ENCODE data around the gene RNU5B-1. TPM values are rescaled to one million over a fixed set of nuclear protein-coding genes. Genes with fewer than 3 reads are reported as not detected.

RNU5B-1 gene
- polyA plus RNA-seq, 2 of the 4 experiments (the other 2 are of a cell fraction), result not detected

DNA sequence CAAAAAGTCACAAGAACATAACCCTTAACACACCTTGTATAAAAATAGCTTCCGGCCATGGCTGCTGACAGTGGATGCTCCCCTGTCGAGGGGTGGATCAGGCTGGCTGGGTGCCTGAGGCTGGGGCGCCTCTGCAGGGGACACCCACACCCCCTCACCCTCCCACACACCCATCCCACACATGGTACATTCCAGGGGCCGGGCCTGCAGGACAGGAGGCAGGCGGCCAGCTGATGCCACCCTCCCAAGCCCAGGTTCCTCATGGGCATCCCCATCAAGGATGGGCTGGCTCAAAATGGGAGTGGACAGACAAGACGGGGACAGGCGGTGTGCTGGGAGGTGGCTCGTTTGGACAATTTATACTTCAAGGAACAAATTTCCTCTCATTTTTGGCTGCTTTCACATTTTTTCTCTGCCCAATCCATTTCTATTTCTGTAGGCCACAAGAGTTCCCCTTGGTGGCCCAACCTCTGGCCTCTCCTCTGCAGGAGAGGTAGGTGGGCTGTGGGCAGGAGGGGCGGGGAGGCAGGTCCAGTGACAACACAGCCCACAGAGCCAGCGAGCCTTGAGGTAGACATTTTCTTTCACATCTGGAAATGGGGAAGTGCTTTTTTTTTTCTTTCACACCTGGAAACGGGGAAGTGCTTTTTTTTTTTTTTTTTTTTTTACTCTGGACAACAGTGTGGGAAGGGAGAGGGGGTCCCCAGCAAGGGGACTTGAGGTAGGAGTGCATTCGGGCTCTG is 23.3 kb downstream of the RNU5B-1 start:
- no peak for FAIRE-seq

DNA sequence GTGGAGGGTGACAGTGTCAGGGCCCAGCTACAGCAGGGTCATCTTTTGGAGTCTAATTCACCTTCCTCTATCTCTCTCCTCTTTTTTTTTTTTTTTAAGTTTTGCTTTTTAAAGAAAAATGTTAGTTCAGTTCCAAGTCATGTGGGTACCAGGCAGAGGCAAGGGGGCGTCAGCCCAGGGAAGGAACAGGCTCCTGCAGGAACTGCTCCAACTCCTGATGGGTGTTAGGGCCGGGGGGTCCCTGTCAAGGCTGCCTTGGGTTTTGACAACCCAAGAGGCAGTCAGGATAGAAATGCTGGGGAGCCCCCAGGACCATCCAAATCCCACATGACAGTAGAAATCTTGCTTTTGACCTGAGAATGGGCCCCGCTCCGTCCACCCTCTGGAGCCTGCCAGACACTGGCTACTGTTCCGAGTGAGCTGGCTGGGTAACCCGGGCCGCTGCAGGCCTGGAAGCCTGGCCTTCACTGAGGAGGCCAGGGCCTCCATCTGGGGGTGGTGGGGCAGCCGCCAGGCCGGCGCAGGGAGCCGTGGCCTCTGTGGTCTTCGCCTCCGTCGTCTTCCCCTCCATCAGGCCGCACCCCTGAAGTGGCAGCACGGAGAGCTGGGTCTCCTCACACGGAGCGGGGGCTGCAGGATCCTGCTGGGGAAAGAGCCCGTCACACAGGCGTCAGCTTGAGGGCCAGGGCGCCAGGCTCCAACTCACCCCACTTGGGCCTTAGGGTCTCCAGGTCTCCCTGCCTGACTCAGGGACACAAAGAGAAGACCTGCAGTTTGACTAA is 24.2 kb downstream of the RNU5B-1 start:
- FAIRE-seq, result no peak
- ChIA-PET CTCF (interaction anchor here (0.8 to 7.5 kb wide), 5 partner anchors 9 to 72 kb away, joined by 3 to 75 read pairs (median 4); no protein-coding TSS in a partner anchor), POLR2A (interaction anchor here (1.0 kb wide), 1 partner anchor 45 kb away, joined by 3 read pairs; no protein-coding TSS in a partner anchor)
- TF ChIP-seq NFE2L2 (conservative IDR thresholded peaks at IDR 0.05; ENCODE audit: low read length) (no peak), MAZ (IDR thresholded peaks at IDR 0.05; ENCODE audit: borderline replicate concordance, low read depth, low read length) (no peak), RAD21 (conservative IDR thresholded peaks at IDR 0.05 in 1 of 2, IDR thresholded peaks at IDR 0.05 in 1 of 2) (no peak), CHD4 (IDR thresholded peaks at IDR 0.05; ENCODE audit: borderline replicate concordance) (no peak), ZC3H11A (IDR thresholded peaks at IDR 0.05) (no peak), BHLHE40 (IDR thresholded peaks at IDR 0.05; ENCODE audit: low read depth, low read length) (no peak), ZFP36 (IDR thresholded peaks at IDR 0.05; ENCODE audit: borderline replicate concordance, partially characterized antibody) (no peak), POLR2AphosphoS2 (conservative IDR thresholded peaks at IDR 0.05; ENCODE audit: low read length) (no peak), FOSB (CRISPR knock-in tag; IDR thresholded peaks at IDR 0.05) (no peak), ESRRA (IDR thresholded peaks at IDR 0.05; ENCODE audit: borderline replicate concordance, low read length) (no peak), EHMT2 (IDR thresholded peaks at IDR 0.05; ENCODE audit: low read depth) (no peak)
- TF ChIP-seq, protein P1, sequence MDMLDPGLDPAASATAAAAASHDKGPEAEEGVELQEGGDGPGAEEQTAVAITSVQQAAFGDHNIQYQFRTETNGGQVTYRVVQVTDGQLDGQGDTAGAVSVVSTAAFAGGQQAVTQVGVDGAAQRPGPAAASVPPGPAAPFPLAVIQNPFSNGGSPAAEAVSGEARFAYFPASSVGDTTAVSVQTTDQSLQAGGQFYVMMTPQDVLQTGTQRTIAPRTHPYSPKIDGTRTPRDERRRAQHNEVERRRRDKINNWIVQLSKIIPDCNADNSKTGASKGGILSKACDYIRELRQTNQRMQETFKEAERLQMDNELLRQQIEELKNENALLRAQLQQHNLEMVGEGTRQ (IDR thresholded peaks at IDR 0.05), result no peak
- TF ChIP-seq, protein P2, sequence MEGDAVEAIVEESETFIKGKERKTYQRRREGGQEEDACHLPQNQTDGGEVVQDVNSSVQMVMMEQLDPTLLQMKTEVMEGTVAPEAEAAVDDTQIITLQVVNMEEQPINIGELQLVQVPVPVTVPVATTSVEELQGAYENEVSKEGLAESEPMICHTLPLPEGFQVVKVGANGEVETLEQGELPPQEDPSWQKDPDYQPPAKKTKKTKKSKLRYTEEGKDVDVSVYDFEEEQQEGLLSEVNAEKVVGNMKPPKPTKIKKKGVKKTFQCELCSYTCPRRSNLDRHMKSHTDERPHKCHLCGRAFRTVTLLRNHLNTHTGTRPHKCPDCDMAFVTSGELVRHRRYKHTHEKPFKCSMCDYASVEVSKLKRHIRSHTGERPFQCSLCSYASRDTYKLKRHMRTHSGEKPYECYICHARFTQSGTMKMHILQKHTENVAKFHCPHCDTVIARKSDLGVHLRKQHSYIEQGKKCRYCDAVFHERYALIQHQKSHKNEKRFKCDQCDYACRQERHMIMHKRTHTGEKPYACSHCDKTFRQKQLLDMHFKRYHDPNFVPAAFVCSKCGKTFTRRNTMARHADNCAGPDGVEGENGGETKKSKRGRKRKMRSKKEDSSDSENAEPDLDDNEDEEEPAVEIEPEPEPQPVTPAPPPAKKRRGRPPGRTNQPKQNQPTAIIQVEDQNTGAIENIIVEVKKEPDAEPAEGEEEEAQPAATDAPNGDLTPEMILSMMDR (IDR thresholded peaks at IDR 0.05), result no peak
- TF ChIP-seq, protein P3, sequence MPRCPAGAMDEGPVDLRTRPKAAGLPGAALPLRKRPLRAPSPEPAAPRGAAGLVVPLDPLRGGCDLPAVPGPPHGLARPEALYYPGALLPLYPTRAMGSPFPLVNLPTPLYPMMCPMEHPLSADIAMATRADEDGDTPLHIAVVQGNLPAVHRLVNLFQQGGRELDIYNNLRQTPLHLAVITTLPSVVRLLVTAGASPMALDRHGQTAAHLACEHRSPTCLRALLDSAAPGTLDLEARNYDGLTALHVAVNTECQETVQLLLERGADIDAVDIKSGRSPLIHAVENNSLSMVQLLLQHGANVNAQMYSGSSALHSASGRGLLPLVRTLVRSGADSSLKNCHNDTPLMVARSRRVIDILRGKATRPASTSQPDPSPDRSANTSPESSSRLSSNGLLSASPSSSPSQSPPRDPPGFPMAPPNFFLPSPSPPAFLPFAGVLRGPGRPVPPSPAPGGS (IDR thresholded peaks at IDR 0.05), result no peak
- TF ChIP-seq, protein P4, sequence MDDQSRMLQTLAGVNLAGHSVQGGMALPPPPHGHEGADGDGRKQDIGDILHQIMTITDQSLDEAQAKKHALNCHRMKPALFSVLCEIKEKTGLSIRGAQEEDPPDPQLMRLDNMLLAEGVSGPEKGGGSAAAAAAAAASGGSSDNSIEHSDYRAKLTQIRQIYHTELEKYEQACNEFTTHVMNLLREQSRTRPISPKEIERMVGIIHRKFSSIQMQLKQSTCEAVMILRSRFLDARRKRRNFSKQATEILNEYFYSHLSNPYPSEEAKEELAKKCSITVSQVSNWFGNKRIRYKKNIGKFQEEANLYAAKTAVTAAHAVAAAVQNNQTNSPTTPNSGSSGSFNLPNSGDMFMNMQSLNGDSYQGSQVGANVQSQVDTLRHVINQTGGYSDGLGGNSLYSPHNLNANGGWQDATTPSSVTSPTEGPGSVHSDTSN (IDR thresholded peaks at IDR 0.05), result no peak
- Histone ChIP-seq H3K4me1 (no peaks in the 10 kb centered on the region), H3K4me2 (no peak overlapping the region), H3K9me3 (no peaks in the 10 kb centered on the region), H3K27ac (no peak overlapping the region), H3K4me3 (no peak overlapping the region)
- DNase-seq (ENCODE audit: low read depth in 1 of 2, low spot score in 1 of 2), result no peak
- 81% methylated on average over 19 of the region's 21 CpGs for WGBS (ENCODE audit: missing lambda C conversion rate)
- no peak for ATAC-seq

More for the DNA sequence above, 23.3 kb downstream of the RNU5B-1 start:
- WGBS (ENCODE audit: missing lambda C conversion rate), result 55% methylated on average over 12 of the region's 12 CpGs
- Histone ChIP-seq H3K27ac (no peak overlapping the region), H3K9me3 (no peaks in the 10 kb centered on the region), H3K4me2 (no peak overlapping the region), H3K4me3 (no peak overlapping the region), H3K4me1 (no peaks in the 10 kb centered on the region)
- ATAC-seq (no peak), DNase-seq (ENCODE audit: low read depth in 1 of 2, low spot score in 1 of 2) (no peak)
- POLR2A ChIA-PET, result interaction anchor here (0.9 kb wide), 1 partner anchor 23 kb away, joined by 3 read pairs; the partner anchor contains the start of gene RNU5B-1
- CTCF ChIA-PET, result interaction anchor here (1.2 to 16.1 kb wide), 5 partner anchors 9 to 74 kb away, joined by 3 to 722 read pairs (median 75); partner anchors contain the start of gene IGDCC3
- TF ChIP-seq TP53 (CRISPR knock-in tag; IDR thresholded peaks at IDR 0.05) (no peak), ZC3H11A (IDR thresholded peaks at IDR 0.05) (no peak)
- TF ChIP-seq, protein P2 (IDR thresholded peaks at IDR 0.05), result no peak
